BLaER1 (cell line): ENCODE results near the gene SUSD1.
A peak's percentile ranks its signal among the peaks of the same experiment; 100 is the strongest.
"Not testable (repeated sequence)": the region's sequence is repeated elsewhere in the genome, so short reads cannot be mapped to it uniquely, and the experiment has no call there.

Source experiments
- H3K27ac ChIP-seq: shearing (Covaris generic); formaldehyde crosslinking; 2 replicates; pipeline ENCODE4 v1.8.1; 2022
- H3K27me3 ChIP-seq: shearing (Covaris generic); formaldehyde crosslinking; 2 replicates; pipeline ENCODE4 v1.8.1; 2022
- H3K36me3 ChIP-seq: shearing (Covaris generic); formaldehyde crosslinking; 2 replicates; pipeline ENCODE4 v1.8.1; 2022
- H3K4me1 ChIP-seq: shearing (Covaris generic); formaldehyde crosslinking; 2 replicates; pipeline ENCODE4 v1.8.1; 2022
- H3K4me2 ChIP-seq: shearing (Covaris generic); formaldehyde crosslinking; 2 replicates; pipeline ENCODE4 v1.8.1; 2022
- H3K4me3 ChIP-seq: shearing (Covaris generic); formaldehyde crosslinking; 2 replicates; pipeline ENCODE4 v1.8.1; 2022
- H3K9ac ChIP-seq: shearing (Covaris generic); formaldehyde crosslinking; 2 replicates; pipeline ENCODE4 v1.8.1; 2022
- H3K9me3 ChIP-seq: shearing (Covaris generic); formaldehyde crosslinking; 2 replicates; pipeline ENCODE4 v1.8.1; 2022
- H4K20me1 ChIP-seq: shearing (Covaris generic); formaldehyde crosslinking; 2 replicates; pipeline ENCODE4 v1.8.1; 2022
- Cebpa-rat ChIP-seq: shearing (Covaris generic); IDR thresholded peaks from 2 replicates; pipeline ENCODE4 v1.8.1; 2022

Gene SUSD1

GRCh38 chr9:112074250-112075008, 100.7 kb downstream of the SUSD1 start:
- Histone ChIP-seq H3K27me3 (no peaks in the 10 kb centered on the region), H4K20me1 (no peaks in the 10 kb centered on the region), H3K9me3 (no peaks in the 10 kb centered on the region), H3K27ac (no peak overlapping the region), H3K4me3 (no peak overlapping the region), H3K4me1 (peaks cover 23% of the 10 kb centered on the region), H3K36me3 (peaks cover 16% of the 10 kb centered on the region; the same call in 1 of the 2 replicates), H3K4me2 (peak overlapping the region; percentile 21; the same call in 1 of the 2 replicates), H3K9ac (no peak overlapping the region)
- no peak for TF ChIP-seq Cebpa-rat

GRCh38 chr9:112073639-112074173, 101.4 kb downstream of the SUSD1 start:
- not testable (repeated sequence) for H4K20me1 ChIP-seq, H3K4me2 ChIP-seq, H3K27me3 ChIP-seq, H3K9ac ChIP-seq, H3K9me3 ChIP-seq, H3K4me3 ChIP-seq
- H3K36me3 ChIP-seq: peaks cover 15% of the 10 kb centered on the region; the same call in 1 of the 2 replicates
- 0 out of 2 replicates have a peak overlapping the region, but pooled peaks have one; percentile 9 for H3K27ac ChIP-seq
- H3K4me1 ChIP-seq: peaks cover 28% of the 10 kb centered on the region

DNA sequence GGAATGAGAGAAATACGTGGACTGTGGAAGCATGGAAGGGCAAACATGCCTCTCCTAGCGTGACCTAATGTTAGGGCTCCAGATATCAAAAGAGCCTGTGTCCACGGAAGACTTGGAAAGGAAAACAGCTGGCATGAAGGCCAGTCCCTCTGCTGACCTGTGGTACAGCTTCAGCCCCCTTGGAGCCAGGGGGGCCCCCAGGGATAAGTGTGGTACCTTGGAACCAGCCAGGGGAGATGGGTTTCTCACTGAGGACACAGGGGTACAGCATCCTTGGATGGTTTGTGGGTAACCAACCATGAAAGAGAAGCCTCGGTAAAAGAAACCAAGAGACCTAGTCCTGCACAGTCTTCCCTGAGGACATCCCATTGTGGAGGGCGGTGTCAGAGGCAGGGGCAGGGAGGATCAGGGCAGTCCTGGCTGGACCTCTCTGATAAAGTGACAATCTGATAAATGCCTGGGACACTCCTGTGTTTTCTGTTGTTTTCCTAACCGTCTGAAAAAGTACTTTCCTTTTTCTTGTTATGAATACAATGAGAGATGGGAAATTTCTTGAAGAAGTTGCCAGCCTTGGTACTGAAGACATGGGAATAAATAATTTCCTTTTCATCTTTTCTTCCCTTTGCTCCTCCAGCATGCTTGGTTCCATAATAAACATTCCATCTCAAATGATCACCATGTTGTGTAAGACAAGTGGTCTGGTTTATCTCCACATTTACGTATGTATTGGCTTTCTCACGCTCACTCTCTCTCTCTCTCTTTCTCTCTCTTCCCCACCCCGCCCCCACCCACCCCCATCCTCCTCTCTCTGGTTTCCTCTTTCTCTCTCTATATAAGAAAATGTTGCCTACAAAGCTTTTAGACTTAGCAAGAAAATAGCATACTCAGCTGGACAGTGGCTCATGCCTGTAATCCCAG, 102.1 kb downstream of the SUSD1 start:
- Histone ChIP-seq H3K36me3 (peaks cover 15% of the 10 kb centered on the region; the same call in 1 of the 2 replicates), H3K9ac (no peak overlapping the region), H3K4me2 (no peak overlapping the region), H3K27ac (no peak overlapping the region), H3K4me1 (peaks cover 28% of the 10 kb centered on the region), H3K9me3 (no peaks in the 10 kb centered on the region), H3K4me3 (no peak overlapping the region), H4K20me1 (no peaks in the 10 kb centered on the region), H3K27me3 (no peaks in the 10 kb centered on the region)
- no peak for TF ChIP-seq Cebpa-rat

DNA sequence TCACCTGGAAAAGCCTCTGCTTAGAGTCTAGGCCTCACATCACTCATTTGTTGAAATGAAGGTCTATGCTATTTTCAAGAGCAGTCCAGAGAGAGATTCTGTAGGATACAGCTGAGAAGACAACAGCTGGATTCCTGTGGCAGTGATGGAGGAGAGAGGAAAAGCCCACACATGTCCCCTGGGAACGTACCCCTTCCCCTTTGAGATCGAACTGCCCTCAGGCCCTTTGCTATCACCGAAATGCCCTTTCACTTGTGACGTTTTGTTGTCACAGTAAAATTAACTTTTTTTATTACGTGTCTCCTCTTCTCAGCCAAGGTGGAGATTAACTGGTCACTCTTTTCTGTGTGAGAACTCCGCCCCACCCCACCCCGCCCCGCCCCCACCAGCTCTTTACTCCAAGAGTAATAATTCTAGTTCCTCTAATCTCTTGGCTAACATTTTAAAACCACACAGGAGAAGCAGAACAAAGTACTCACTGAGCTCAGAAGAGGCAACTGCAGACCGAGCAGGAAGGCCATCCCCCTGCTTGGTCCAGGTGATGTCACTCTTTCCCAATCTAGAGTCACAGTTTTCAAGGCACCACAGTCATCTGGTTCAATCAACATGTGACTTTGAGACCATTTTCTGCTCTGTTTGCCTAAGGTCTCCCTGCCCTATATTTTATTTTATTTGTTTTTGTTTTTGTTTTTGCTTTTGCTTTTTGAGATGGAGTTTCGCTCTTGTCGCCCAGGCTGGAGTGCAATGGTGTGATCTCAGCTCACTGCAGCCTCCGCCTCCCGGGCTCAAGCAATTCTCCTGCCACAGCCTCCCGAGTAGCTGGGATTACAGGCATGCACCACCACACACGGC, 105.6 kb downstream of the SUSD1 start:
- TF ChIP-seq Cebpa-rat: no peak
- H3K4me1 ChIP-seq: peaks cover 28% of the 10 kb centered on the region
- no peaks in the 10 kb centered on the region for H4K20me1 ChIP-seq
- H3K27me3 ChIP-seq: no peaks in the 10 kb centered on the region
- H3K36me3 ChIP-seq: peaks cover 29% of the 10 kb centered on the region
- no peak overlapping the region for H3K9ac ChIP-seq
- H3K9me3 ChIP-seq: no peaks in the 10 kb centered on the region
- H3K4me2 ChIP-seq: peak overlapping the region; percentile 68
- H3K4me3 ChIP-seq: no peak overlapping the region
- H3K27ac ChIP-seq: 0 out of 2 replicates have a peak overlapping the region, but pooled peaks have one; percentile 14

- Histone ChIP-seq H3K4me3 (no peak overlapping the region), H4K20me1 (no peaks in the 10 kb centered on the region), H3K27me3 (no peaks in the 10 kb centered on the region), H3K36me3 (peaks cover 44% of the 10 kb centered on the region), H3K27ac (no peak overlapping the region), H3K4me2 (no peak overlapping the region), H3K9ac (no peak overlapping the region), H3K9me3 (no peaks in the 10 kb centered on the region), H3K4me1 (peaks cover 30% of the 10 kb centered on the region)
- no peak for TF ChIP-seq Cebpa-rat
Measured at GRCh38 chr9:112065806-112066606, 109.1 kb downstream of the SUSD1 start.

DNA sequence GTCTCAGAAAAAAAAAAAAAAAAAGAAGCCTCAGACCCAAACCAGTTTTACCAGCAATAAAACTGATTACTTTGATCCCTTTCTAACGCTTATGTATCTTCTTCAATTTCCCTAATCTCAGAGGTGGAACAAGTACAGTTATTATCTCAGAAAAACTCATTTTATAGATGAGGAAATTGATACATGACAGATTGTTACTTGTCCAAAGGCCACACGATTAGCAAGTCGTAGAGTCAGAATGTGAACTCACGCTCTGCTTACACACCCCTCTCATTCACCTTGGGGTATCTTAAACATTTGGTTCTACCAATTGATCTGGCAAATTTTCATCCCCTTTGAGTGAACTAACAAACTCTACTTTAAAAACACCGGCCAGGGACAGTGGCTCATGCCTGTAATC, 110.2 kb downstream of the SUSD1 start:
- Histone ChIP-seq H3K36me3 (peaks cover 50% of the 10 kb centered on the region), H3K4me2 (no peak overlapping the region), H3K27ac (no peak overlapping the region), H3K27me3 (no peaks in the 10 kb centered on the region), H4K20me1 (no peaks in the 10 kb centered on the region), H3K9me3 (no peaks in the 10 kb centered on the region), H3K4me1 (peaks cover 25% of the 10 kb centered on the region), H3K4me3 (no peak overlapping the region), H3K9ac (no peak overlapping the region)
- no peak for TF ChIP-seq Cebpa-rat

GRCh38 chr9:112063586-112063985, 111.5 kb downstream of the SUSD1 start:
- H4K20me1 ChIP-seq: no peaks in the 10 kb centered on the region
- no peak overlapping the region for H3K27ac ChIP-seq
- H3K4me3 ChIP-seq: no peak overlapping the region
- peaks cover 12% of the 10 kb centered on the region for H3K4me1 ChIP-seq
- H3K9ac ChIP-seq: no peak overlapping the region
- peaks cover 60% of the 10 kb centered on the region for H3K36me3 ChIP-seq
- no peaks in the 10 kb centered on the region for H3K9me3 ChIP-seq
- no peak for TF ChIP-seq Cebpa-rat
- H3K27me3 ChIP-seq: no peaks in the 10 kb centered on the region
- no peak overlapping the region for H3K4me2 ChIP-seq

DNA sequence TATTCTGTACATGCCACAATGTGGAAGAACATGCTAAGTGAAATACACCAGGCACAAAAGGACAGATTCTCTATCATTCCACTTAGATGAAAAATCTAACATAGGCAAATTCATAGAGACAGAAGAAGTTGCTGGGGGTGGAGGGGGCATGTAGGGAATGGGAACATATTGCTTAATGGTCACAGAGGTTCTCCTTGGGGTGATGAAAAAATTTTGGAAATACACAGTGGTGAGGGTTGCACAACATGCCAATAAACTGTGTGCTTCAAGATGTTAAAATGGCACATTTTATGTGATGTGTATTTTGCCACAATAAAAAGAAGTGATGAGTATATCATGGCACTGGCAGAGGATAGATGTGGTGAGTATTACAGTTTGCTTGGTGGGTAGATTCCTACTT, 111.9 kb downstream of the SUSD1 start:
- H3K4me3 ChIP-seq: no peak overlapping the region
- no peak for TF ChIP-seq Cebpa-rat

More for the DNA sequence above, 111.9 kb downstream of the SUSD1 start:
- no peak overlapping the region for H3K4me2 ChIP-seq
- H3K9me3 ChIP-seq: no peaks in the 10 kb centered on the region
- peaks cover 10% of the 10 kb centered on the region for H3K4me1 ChIP-seq
- no peaks in the 10 kb centered on the region for H3K27me3 ChIP-seq
- H3K27ac ChIP-seq: no peak overlapping the region
- H3K9ac ChIP-seq: no peak overlapping the region
- H4K20me1 ChIP-seq: no peaks in the 10 kb centered on the region
- peaks cover 64% of the 10 kb centered on the region for H3K36me3 ChIP-seq
